ENCODE results near the gene FLNC. TPM values are rescaled to one million over a fixed set of nuclear protein-coding genes. Genes with fewer than 3 reads are reported as not detected.

FLNC gene
- total and polyA plus RNA-seq, 2 experiments from 2014 or later: 46.6 to 60.7 TPM

DNA sequence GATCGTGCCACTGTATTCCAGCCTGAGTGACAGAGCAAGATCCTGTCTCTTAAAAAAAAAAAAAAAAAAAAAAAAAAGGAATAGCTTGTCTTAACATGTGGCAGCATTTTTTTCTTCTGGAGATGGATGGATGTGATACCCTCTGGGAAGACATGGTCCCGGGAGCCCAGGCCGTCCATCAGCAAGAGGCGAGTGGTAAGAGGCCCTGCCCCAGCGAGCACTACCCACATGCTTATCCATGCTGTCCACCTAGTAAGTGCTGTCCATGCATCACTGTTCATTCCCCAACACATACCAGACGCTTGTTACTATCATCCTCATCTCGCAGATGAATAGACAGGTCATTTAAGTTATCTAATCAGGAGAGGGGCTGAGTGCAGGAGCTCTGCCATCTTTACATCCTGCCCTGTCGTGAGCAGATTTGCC, 45.3 kb downstream of the FLNC start:
- TF ChIP-seq, protein P1, sequence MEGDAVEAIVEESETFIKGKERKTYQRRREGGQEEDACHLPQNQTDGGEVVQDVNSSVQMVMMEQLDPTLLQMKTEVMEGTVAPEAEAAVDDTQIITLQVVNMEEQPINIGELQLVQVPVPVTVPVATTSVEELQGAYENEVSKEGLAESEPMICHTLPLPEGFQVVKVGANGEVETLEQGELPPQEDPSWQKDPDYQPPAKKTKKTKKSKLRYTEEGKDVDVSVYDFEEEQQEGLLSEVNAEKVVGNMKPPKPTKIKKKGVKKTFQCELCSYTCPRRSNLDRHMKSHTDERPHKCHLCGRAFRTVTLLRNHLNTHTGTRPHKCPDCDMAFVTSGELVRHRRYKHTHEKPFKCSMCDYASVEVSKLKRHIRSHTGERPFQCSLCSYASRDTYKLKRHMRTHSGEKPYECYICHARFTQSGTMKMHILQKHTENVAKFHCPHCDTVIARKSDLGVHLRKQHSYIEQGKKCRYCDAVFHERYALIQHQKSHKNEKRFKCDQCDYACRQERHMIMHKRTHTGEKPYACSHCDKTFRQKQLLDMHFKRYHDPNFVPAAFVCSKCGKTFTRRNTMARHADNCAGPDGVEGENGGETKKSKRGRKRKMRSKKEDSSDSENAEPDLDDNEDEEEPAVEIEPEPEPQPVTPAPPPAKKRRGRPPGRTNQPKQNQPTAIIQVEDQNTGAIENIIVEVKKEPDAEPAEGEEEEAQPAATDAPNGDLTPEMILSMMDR (IDR thresholded peaks at IDR 0.05; ENCODE audit: poor library complexity): no peak
- TF ChIP-seq EZH2phosphoT487 (IDR thresholded peaks at IDR 0.05; ENCODE audit: low read depth, severe bottlenecking, unreplicated experiment) (no peak), EZH2 (IDR thresholded peaks at IDR 0.05; ENCODE audit: borderline replicate concordance) (no peak)
- no peaks in the 10 kb centered on the region for H3K9me2 ChIP-seq (replicated peaks; ENCODE audit: insufficient read depth)
- no peak for DNase-seq (ENCODE audit: low spot score)
- no peak overlapping the region for H3K4me2 ChIP-seq
- H3K27me3 ChIP-seq: peaks cover under 1% of the 10 kb centered on the region
- no peaks in the 10 kb centered on the region for H3K9me3 ChIP-seq (ENCODE audit: low read depth)
- 63% methylated on average over 8 of the region's 8 CpGs for WGBS (ENCODE audit: low lambda C conversion rate, missing lambda C conversion rate)
- H3K4me1 ChIP-seq (ENCODE audit: insufficient read depth): no peaks in the 10 kb centered on the region
- no peak overlapping the region for H2AFZ ChIP-seq
- no peaks in the 10 kb centered on the region for H4K20me1 ChIP-seq (ENCODE audit: insufficient read depth, poor library complexity, severe bottlenecking)
- H3K27ac ChIP-seq: no peak overlapping the region
- H3K4me3 ChIP-seq: no peak overlapping the region
- H3K79me2 ChIP-seq: no peaks in the 10 kb centered on the region
- no peaks in the 10 kb centered on the region for H3K36me3 ChIP-seq (replicated peaks; ENCODE audit: insufficient read depth, low read depth)

DNA sequence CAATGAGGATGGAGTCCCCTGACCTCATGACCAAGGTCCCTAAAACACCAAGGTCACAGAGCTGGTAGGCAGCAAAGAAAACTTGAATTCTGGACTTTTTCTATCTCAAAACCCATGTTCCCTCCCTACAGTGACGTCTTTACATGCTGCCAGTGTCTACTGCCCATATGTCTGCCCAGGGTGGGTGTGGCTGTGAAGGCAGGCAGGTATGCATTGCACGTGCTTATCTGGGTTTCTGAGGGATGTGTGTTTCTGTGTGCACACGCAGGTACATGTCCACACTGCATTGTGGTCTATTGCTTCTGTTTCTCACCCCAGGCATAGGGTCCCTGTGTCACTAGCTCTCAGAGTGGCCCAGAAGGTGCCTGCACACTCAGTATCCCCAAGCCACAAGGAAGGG, 45.9 kb downstream of the FLNC start:
- H3K9me3 ChIP-seq (ENCODE audit: low read depth): no peaks in the 10 kb centered on the region
- no peaks in the 10 kb centered on the region for H3K79me2 ChIP-seq
- 71% methylated on average over 3 of the region's 3 CpGs for WGBS (ENCODE audit: low lambda C conversion rate, missing lambda C conversion rate)
- TF ChIP-seq, protein P1 (IDR thresholded peaks at IDR 0.05; ENCODE audit: poor library complexity): no peak
- no peak for TF ChIP-seq EZH2phosphoT487 (IDR thresholded peaks at IDR 0.05; ENCODE audit: low read depth, severe bottlenecking, unreplicated experiment)
- no peak for TF ChIP-seq EZH2 (IDR thresholded peaks at IDR 0.05; ENCODE audit: borderline replicate concordance)
- H2AFZ ChIP-seq: no peak overlapping the region
- H3K27ac ChIP-seq: no peak overlapping the region
- H3K4me1 ChIP-seq (ENCODE audit: insufficient read depth): no peaks in the 10 kb centered on the region
- no peak for DNase-seq (ENCODE audit: low spot score)
- no peak overlapping the region for H3K4me2 ChIP-seq
- H3K4me3 ChIP-seq: no peak overlapping the region
- H3K27me3 ChIP-seq: no peaks in the 10 kb centered on the region
- no peaks in the 10 kb centered on the region for H3K36me3 ChIP-seq (replicated peaks; ENCODE audit: insufficient read depth, low read depth)
- H3K9me2 ChIP-seq (replicated peaks; ENCODE audit: insufficient read depth): no peaks in the 10 kb centered on the region
- no peaks in the 10 kb centered on the region for H4K20me1 ChIP-seq (ENCODE audit: insufficient read depth, poor library complexity, severe bottlenecking)

DNA sequence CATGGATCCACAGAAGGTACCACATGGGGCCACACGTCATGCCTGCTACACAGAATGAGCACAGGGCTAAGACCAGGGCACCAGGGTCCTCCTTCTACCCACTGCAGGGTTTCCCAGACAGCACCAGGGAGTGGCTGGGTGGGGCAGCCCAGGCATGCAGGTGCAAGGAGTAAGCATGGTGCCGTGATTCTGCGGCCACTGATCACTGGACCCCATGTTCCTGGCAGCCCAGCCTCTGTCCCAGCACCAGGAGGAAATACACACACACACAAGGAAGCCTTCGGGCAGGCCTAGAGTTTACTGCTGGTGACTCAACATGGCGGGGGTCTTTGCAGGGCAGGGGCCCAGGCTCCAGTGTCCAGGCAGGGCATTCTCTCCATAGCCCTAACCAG, 46.4 kb downstream of the FLNC start:
- Histone ChIP-seq H3K36me3 (replicated peaks; ENCODE audit: insufficient read depth, low read depth) (no peaks in the 10 kb centered on the region), H3K4me2 (no peak overlapping the region), H3K79me2 (no peaks in the 10 kb centered on the region), H3K4me1 (ENCODE audit: insufficient read depth) (no peaks in the 10 kb centered on the region), H3K9me3 (ENCODE audit: low read depth) (no peaks in the 10 kb centered on the region), H2AFZ (no peak overlapping the region), H3K9me2 (replicated peaks; ENCODE audit: insufficient read depth) (no peaks in the 10 kb centered on the region), H4K20me1 (ENCODE audit: insufficient read depth, poor library complexity, severe bottlenecking) (no peaks in the 10 kb centered on the region), H3K4me3 (no peak overlapping the region), H3K27me3 (no peaks in the 10 kb centered on the region), H3K27ac (no peak overlapping the region)
- DNase-seq (ENCODE audit: low spot score): no peak
- TF ChIP-seq, protein P1 (IDR thresholded peaks at IDR 0.05; ENCODE audit: poor library complexity): no peak
- TF ChIP-seq EZH2 (IDR thresholded peaks at IDR 0.05; ENCODE audit: borderline replicate concordance) (no peak), EZH2phosphoT487 (IDR thresholded peaks at IDR 0.05; ENCODE audit: low read depth, severe bottlenecking, unreplicated experiment) (no peak)
- WGBS (ENCODE audit: low lambda C conversion rate, missing lambda C conversion rate): 91% methylated on average over 5 of the region's 5 CpGs

All from hepatocyte (in vitro differentiated cells).